GM12864 (cell line): ENCODE measurements around the gene OPN1MW3.
A peak's percentile ranks its signal among the peaks of the same experiment; 100 is the strongest.

Experiments
- DNase-seq: peaks from one replicate; pipeline ENCODE4 v3.0.0-alpha.2; 2011; ENCODE audit warnings: low read depth
- H3K4me3 ChIP-seq: 2 replicates; pipeline ENCODE4 v1.5.1; 2011; ENCODE audit warnings: mild to moderate bottlenecking, low read depth, low read length, control low read depth
- CTCF ChIP-seq: IDR thresholded peaks from 2 replicates; pipeline ENCODE4 v1.5.1; 2011; ENCODE audit warnings: low read depth, mild to moderate bottlenecking, moderate library complexity, low read length, control low read depth, inconsistent platforms; ENCODE audit errors: missing control alignments

Gene OPN1MW3

GRCh38 chrX:154312116-154312515 lies 54.7 kb downstream of the OPN1MW3 start:
- no peak for TF ChIP-seq CTCF
- no peak overlapping the region for H3K4me3 ChIP-seq
- DNase-seq: no peak

GRCh38 chrX:154313147-154313546 lies 55.8 kb downstream of the OPN1MW3 start:
- DNase-seq: peak; percentile 36
- no peak overlapping the region for H3K4me3 ChIP-seq
- no peak for TF ChIP-seq CTCF

GRCh38 chrX:154315416-154315815 lies 58.0 kb downstream of the OPN1MW3 start:
- no peak for DNase-seq
- no peak for TF ChIP-seq CTCF
- no peak overlapping the region for H3K4me3 ChIP-seq

- TF ChIP-seq CTCF: peak; percentile 57
- no peak for DNase-seq
- no peak overlapping the region for H3K4me3 ChIP-seq
Observed at GRCh38 chrX:154317391-154317995, 60.1 kb downstream of the OPN1MW3 start.

GRCh38 chrX:154320406-154320805 lies 63.0 kb downstream of the OPN1MW3 start:
- H3K4me3 ChIP-seq: no peak overlapping the region
- no peak for DNase-seq
- TF ChIP-seq CTCF: no peak
